ENCODE data around the gene CTTNBP2NL.
A peak's percentile ranks its signal among the peaks of the same experiment; 100 is the strongest.
"Not testable (repeated sequence)": the region's sequence is repeated elsewhere in the genome, so short reads cannot be mapped to it uniquely, and the experiment has no call there.

Gene CTTNBP2NL

GRCh38 chr1:112386731-112387346 is 9.2 kb upstream of the CTTNBP2NL start:
- DNase-seq: no peak

DNA sequence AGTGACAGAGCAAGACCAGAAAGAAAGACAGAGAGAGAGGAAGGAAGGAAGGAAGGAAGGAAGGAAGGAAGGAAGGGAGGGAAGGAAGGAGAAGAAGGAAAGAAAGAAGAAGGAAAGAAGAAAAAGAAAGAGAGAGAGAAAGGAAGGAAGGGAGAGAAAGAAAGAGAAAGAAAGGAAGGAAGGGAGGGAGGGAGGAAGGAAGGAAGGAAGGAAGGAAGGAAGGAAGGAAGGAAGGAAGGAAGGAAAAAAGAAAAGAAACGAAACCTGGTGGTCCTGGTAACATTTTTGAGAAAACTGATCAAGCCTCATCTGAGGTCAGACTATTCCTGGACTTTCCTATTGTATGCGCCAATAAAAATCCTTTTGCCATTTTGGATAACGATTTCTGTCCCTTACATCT is 8.2 kb upstream of the CTTNBP2NL start:
- no peak for DNase-seq

GRCh38 chr1:112388436-112388835 is 7.6 kb upstream of the CTTNBP2NL start:
- no peak for DNase-seq

DNA sequence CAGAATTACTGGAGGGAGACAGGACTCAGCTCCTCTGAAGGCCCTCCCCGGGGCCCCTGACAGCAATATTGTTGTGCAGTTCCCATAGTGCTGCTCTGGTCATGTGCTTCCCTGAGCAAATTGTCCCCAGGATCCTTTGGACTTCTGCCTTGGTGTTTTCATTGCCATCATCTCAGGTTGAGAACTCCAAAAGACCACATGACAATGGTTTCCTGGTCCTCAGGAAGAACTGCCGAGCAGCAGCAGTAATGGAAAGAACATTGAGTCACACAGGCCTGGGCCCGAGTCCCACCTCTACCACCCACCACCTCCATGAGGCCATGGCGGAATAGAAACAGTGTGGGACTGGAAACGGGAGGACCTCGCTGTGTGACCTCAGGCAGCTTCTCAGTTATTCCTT is 6.3 kb upstream of the CTTNBP2NL start:
- DNase-seq: no peak

- not testable (repeated sequence) for DNase-seq
Measured at GRCh38 chr1:112390335-112390734, 5.7 kb upstream of the CTTNBP2NL start.

GRCh38 chr1:112390775-112391602 is 5.0 kb upstream of the CTTNBP2NL start:
- peak; percentile 76 for DNase-seq

- no peak for DNase-seq
Measured at GRCh38 chr1:112391603-112391940, 4.4 kb upstream of the CTTNBP2NL start.

DNA sequence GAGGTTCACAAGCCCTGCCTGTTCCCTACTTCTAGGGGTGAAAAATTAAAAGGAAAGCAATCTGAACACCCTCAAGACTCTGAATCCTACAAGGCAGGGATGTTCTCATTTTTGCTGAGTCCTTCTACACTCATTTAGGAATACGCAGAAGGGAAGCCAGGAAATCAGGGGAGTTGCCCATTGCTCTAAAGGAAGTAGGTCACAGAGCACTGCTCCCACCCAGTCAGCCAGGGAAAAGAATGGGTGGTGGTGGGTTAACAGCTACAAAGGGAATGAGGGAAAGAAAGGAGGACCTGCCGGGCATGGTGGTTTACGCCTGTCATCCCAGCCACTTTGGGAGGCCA is 2.4 kb upstream of the CTTNBP2NL start:
- no peak for DNase-seq

GRCh38 chr1:112394743-112395062 is 1.3 kb upstream of the CTTNBP2NL start:
- no peak for DNase-seq

DNA sequence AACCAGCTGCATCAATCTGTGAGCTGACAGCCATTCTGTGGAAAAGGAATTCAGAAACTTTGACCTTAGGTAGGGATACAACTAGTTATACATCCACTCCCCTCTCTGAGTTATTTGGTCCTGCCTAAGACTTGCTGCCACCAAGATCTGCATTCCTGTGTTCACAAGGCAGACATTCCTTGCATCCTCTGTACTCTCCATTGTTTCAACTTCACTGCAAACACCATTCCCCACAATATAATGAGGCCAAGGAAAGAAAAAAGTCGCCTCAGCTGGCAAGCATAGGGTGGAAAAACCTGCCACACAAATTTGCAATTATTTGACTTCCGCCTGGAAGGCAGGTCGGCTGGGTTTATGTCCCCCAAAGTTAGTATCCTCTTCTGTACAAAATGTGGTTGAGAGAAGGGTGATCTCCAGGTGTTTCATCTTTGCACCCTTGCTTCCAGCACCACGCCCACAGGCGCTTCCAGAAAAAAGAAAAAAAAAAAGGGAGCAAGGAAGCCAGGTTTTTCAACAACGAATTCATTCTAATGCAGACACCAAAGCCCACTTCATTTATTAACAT is 676 bp upstream of the CTTNBP2NL start:
- no peak for DNase-seq

- DNase-seq: no peak
Measured at GRCh38 chr1:112396653-112397471, 848 bp downstream of the CTTNBP2NL start.

- no peak for DNase-seq
Measured at GRCh38 chr1:112397841-112398240, 1.8 kb downstream of the CTTNBP2NL start.

- no peak for DNase-seq
Measured at GRCh38 chr1:112399456-112399855, 3.4 kb downstream of the CTTNBP2NL start.

- not testable (repeated sequence) for DNase-seq
Measured at GRCh38 chr1:112400706-112401105, 4.7 kb downstream of the CTTNBP2NL start.

DNA sequence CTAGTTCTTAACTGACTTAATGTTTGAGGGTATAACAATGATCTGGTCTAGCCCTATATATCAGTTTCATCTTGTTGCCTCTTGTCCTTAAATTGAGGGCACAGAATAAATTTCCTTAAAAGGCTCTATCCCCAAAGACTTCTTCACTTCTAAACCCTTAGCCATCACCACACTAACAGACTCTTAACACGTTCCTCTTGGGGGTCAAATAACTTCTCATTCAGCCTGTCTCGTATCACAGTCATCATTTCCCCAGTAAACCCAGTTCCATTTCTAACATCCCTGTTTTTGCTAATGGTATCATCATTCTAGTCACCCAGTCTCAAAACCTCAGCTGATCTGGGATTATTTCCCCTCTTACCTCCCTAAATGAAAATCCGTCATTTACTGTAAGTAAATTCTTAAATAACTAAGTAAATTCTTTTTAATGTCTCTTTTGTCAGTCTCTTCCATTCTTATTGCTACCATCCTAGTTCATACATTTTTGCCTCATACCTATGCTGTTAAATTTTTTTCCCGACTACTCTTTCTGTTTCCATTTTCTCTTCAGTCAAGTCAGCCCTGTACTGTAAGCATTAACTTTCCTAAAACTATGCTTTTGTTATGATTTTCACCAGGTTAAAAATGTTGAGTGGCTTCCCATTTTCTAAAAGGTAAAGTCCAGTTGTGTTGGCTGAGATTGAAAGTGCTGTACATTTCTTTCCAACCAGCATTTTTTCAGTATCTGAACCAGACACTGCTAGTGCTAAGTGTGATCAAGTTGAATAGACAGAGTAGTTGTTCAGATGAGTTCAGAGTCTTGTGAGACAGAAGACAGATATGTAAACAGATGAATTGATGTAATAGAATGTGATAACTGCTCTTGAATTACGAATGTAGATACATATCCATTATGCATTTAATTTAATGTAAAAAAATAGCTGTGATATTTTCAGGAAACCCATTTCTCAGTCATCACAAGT is 6.9 kb downstream of the CTTNBP2NL start:
- no peak for DNase-seq

GRCh38 chr1:112406771-112407170 is 10.8 kb downstream of the CTTNBP2NL start:
- DNase-seq: no peak

DNA sequence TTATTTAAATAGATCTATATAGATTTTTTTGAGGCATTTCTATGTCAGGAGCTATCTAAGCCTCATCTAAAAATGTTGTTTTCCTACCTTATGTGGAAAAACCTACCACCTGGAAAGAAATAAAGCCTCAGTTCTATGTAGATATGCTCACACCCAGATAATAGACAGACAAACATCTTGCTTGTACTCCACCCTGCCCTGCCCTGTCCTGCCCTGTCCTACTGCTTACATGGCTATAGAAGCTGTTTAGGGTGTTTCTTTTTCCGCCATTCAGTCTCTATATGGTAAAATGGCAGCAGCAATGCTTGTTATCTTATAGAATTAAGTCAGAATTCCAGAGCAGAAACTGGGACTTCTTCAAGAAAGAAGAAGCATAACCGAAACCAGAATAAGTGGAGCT is 13.4 kb downstream of the CTTNBP2NL start:
- DNase-seq: no peak

DNA sequence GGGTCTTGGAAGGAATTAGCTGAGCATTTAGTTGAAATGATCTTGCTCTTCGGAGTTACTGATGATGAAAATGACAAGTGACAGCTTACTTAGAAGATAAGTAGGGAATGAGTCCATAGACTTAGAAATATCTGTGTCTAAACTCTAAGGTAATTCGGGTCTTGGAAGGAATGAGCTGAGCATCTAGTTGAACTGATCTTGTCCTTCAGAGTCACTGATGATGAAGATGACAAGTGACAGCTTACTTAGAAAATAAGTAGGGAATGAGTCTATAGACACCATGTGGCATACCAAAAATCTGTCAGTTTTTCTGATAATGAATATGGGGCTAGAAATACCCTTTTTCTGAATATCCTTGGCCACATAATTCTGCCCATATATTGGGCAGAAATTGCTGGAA is 14.7 kb downstream of the CTTNBP2NL start:
- DNase-seq: no peak

DNA sequence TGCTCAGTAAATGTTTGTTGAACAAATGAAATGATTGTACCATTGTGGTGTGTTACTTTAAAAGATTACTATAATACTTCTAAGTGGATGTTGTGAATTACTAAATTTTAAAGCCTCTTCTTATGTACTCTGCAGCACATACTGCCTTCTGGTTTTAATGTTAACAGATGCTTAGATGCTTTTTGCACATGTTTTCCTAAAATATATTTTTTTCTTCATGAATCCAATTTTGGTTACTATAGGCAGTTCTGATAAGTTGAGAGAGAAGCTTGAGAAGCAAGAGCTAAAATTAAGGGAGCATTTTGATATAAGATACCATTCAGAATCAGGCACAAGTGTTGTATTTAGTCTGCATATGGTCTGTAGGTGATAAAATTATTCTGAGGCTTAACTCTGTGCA is 21.3 kb downstream of the CTTNBP2NL start:
- no peak for DNase-seq

- DNase-seq: no peak
Measured at GRCh38 chr1:112418099-112418892, 22.3 kb downstream of the CTTNBP2NL start.

- DNase-seq: no peak
Measured at GRCh38 chr1:112423207-112423606, 27.2 kb downstream of the CTTNBP2NL start.

DNA sequence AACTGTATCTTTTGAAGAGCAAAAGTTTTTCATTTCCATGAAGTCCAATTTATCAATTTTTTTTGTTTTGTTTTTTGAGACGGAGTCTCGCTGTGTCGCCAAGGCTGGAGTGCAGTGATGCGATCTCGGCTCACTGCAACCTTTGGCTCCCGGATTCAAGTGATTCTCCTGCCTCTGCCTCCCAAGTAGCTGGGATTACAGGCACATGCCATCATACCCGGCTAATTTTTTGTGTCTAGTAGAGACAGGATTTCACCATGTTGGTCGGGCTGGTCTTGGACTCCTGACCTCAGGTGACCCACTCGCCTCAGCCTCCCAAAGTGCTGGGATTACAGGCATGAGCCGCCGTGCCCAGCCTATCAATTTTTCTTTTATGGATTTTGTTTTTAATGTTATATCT is 27.7 kb downstream of the CTTNBP2NL start:
- not testable (repeated sequence) for DNase-seq

Measured in activated T-cell treated with anti-CD3 and anti-CD28 coated beads for 4 hours (primary cell).